SU-DHL-6 (cell line): ENCODE data around the gene ANKS1B.

ENCODE experiments used
- H2AFZ ChIP-seq: fragments of 200-600 bp; sonication (generic); 2 replicates; pipeline ENCODE4 v1.6.1; 2014; ENCODE audit warnings: low read depth, mild to moderate bottlenecking, moderate library complexity, mixed read lengths, antibody characterized with exemption, low read length; ENCODE audit not compliant: severe bottlenecking
- H3F3A ChIP-seq: fragments of 200-600 bp; shearing (Covaris generic); 2 replicates; pipeline ENCODE4 v1.6.0; 2016; ENCODE audit warnings: antibody characterized with exemption, mild to moderate bottlenecking; ENCODE audit not compliant: insufficient read depth
- H3K27ac ChIP-seq: fragments of 200-600 bp; sonication (generic); 2 replicates; pipeline ENCODE4 v1.5.1; 2016; ENCODE audit warnings: low read depth, mild to moderate bottlenecking, low read length, moderate library complexity, mixed read lengths
- H3K27me3 ChIP-seq: fragments of 200-600 bp; sonication (generic), shearing (Covaris generic); 2 replicates; pipeline ENCODE4 v1.6.0; 2014; ENCODE audit warnings: mild to moderate bottlenecking, low read length
- H3K36me3 ChIP-seq: fragments of 200-600 bp; sonication (generic); 2 replicates; pipeline ENCODE4 v1.6.1; 2014; ENCODE audit warnings: mild to moderate bottlenecking, low read length, mixed read lengths
- H3K4me2 ChIP-seq: fragments of 300-600, 200-600 bp; shearing (Covaris generic), sonication (generic); 2 replicates; pipeline ENCODE4 v1.6.0; 2014; ENCODE audit warnings: low read length, low read depth, mild to moderate bottlenecking; ENCODE audit not compliant: poor library complexity, severe bottlenecking
- H3K4me3 ChIP-seq: fragments of 200-600 bp; sonication (generic); 2 replicates; pipeline ENCODE4 v1.5.1; 2014; ENCODE audit warnings: antibody characterized with exemption, low read length, mild to moderate bottlenecking, mixed read lengths; ENCODE audit not compliant: insufficient read depth, poor library complexity, severe bottlenecking
- H3K79me2 ChIP-seq: fragments of 200-600 bp; sonication (generic); 2 replicates; pipeline ENCODE4 v1.6.1; 2014; ENCODE audit warnings: mild to moderate bottlenecking, low read length, moderate library complexity; ENCODE audit not compliant: insufficient read depth
- H3K9ac ChIP-seq: fragments of 200-600 bp; sonication (generic); 2 replicates; pipeline ENCODE4 v1.7.0; 2014; ENCODE audit warnings: mild to moderate bottlenecking, low read length
- H3K9me2 ChIP-seq: fragments of 200-600 bp; sonication (generic); replicated peaks from 2 replicates; pipeline ENCODE4 v1.6.1; 2014; ENCODE audit warnings: low read length; ENCODE audit not compliant: insufficient read depth
- H3K9me3 ChIP-seq: fragments of 200-600 bp; sonication (generic); 2 replicates; pipeline ENCODE4 v1.6.1; 2014; ENCODE audit warnings: low read length, mixed read lengths; ENCODE audit not compliant: insufficient read depth
- H4K20me1 ChIP-seq: fragments of 200-600 bp; sonication (generic); 2 replicates; pipeline ENCODE4 v1.6.1; 2014; ENCODE audit warnings: low read depth, mild to moderate bottlenecking, antibody characterized with exemption, low read length, moderate library complexity, mixed read lengths
- CTCF ChIP-seq: fragments of 200-600 bp; sonication (generic); IDR thresholded peaks from one replicate; pipeline ENCODE4 v1.5.1; 2017; ENCODE audit warnings: antibody characterized with exemption, mild to moderate bottlenecking, low read length, moderate library complexity; ENCODE audit not compliant: insufficient read depth, poor library complexity, severe bottlenecking
- EZH2phosphoT487 ChIP-seq: fragments of 200-600 bp; sonication (generic), shearing (Covaris generic); conservative IDR thresholded peaks from 2 replicates; pipeline ENCODE4 v1.6.1; 2018; ENCODE audit warnings: mild to moderate bottlenecking, antibody characterized with exemption, low read length, moderate library complexity, mixed read lengths

Gene ANKS1B

GRCh38 chr12:99287136-99287535 is 697.6 kb downstream of the ANKS1B start:
- no peak overlapping the region for H3K4me2 ChIP-seq
- no peaks in the 10 kb centered on the region for H3K9me3 ChIP-seq
- H4K20me1 ChIP-seq = no peaks in the 10 kb centered on the region
- H3F3A ChIP-seq = no peaks in the 10 kb centered on the region
- no peak overlapping the region for H2AFZ ChIP-seq
- no peaks in the 10 kb centered on the region for H3K36me3 ChIP-seq
- H3K79me2 ChIP-seq = no peaks in the 10 kb centered on the region
- H3K9ac ChIP-seq = no peak overlapping the region
- H3K27me3 ChIP-seq = no peaks in the 10 kb centered on the region
- no peak overlapping the region for H3K4me3 ChIP-seq
- TF ChIP-seq CTCF (no peak), EZH2phosphoT487 (no peak)
- no peak overlapping the region for H3K27ac ChIP-seq
- no peaks in the 10 kb centered on the region for H3K9me2 ChIP-seq

- no peak overlapping the region for H2AFZ ChIP-seq
- TF ChIP-seq EZH2phosphoT487 = no peak
- H3K9me3 ChIP-seq = no peaks in the 10 kb centered on the region
- H3K27ac ChIP-seq = no peak overlapping the region
- H3K36me3 ChIP-seq = no peaks in the 10 kb centered on the region
- no peaks in the 10 kb centered on the region for H3K9me2 ChIP-seq
- H3K79me2 ChIP-seq = no peaks in the 10 kb centered on the region
- no peaks in the 10 kb centered on the region for H3F3A ChIP-seq
- H4K20me1 ChIP-seq = no peaks in the 10 kb centered on the region
- no peaks in the 10 kb centered on the region for H3K27me3 ChIP-seq
- H3K4me3 ChIP-seq = no peak overlapping the region
- no peak overlapping the region for H3K4me2 ChIP-seq
- H3K9ac ChIP-seq = no peak overlapping the region
These were observed 700.6 kb downstream of the ANKS1B start for GRCh38 chr12:99284161-99284560.

GRCh38 chr12:99282624-99283023 is 702.1 kb downstream of the ANKS1B start:
- Histone ChIP-seq H3K79me2 (no peaks in the 10 kb centered on the region), H3K9ac (no peak overlapping the region), H3K27me3 (no peaks in the 10 kb centered on the region), H3K36me3 (no peaks in the 10 kb centered on the region), H3K27ac (no peak overlapping the region), H3K9me2 (no peaks in the 10 kb centered on the region), H4K20me1 (no peaks in the 10 kb centered on the region), H3K4me3 (no peak overlapping the region), H3K9me3 (no peaks in the 10 kb centered on the region), H3F3A (no peaks in the 10 kb centered on the region), H2AFZ (no peak overlapping the region), H3K4me2 (no peak overlapping the region)
- TF ChIP-seq EZH2phosphoT487 = no peak
- no peak for TF ChIP-seq CTCF

- Histone ChIP-seq H3K9me2 (no peaks in the 10 kb centered on the region), H3K36me3 (no peaks in the 10 kb centered on the region), H3K4me3 (no peak overlapping the region), H3K79me2 (no peaks in the 10 kb centered on the region), H3K9ac (no peak overlapping the region), H3K27me3 (no peaks in the 10 kb centered on the region), H3K9me3 (no peaks in the 10 kb centered on the region), H4K20me1 (no peaks in the 10 kb centered on the region), H3K4me2 (no peak overlapping the region), H2AFZ (no peak overlapping the region), H3K27ac (no peak overlapping the region), H3F3A (no peaks in the 10 kb centered on the region)
- no peak for TF ChIP-seq CTCF
- TF ChIP-seq EZH2phosphoT487 = no peak
These were observed 702.6 kb downstream of the ANKS1B start for GRCh38 chr12:99282086-99282485.
